Immature natural killer cell (primary cell): ENCODE measurements around the gene GALNTL6. TPM values are rescaled to one million over a fixed set of nuclear protein-coding genes. Genes with fewer than 3 reads are reported as not detected.

Source experiments
- DNase-seq, 3 donors: peaks; one replicate each; pipeline ENCODE4 v3.0.0; 2022; ENCODE audit warnings: mixed read lengths in 1 of 3
- H3K27ac Mint-ChIP-seq, 6 donors: one replicate each; pipeline ENCODE4 v1.8.0; 2020; ENCODE audit warnings: mixed read lengths in 6 of 6, mild to moderate bottlenecking in 5 of 6, inconsistent platforms in 4 of 6, moderate library complexity in 3 of 6
- H3K27me3 Mint-ChIP-seq, 3 donors: one replicate each; pipeline ENCODE4 v1.8.0; 2020 to 2021; ENCODE audit warnings: low read depth in 3 of 3, mild to moderate bottlenecking in 3 of 3, mixed read lengths in 3 of 3, moderate library complexity in 3 of 3, inconsistent platforms in 1 of 3
- H3K36me3 Mint-ChIP-seq, 3 donors: one replicate each; pipeline ENCODE4 v1.8.0; 2020; ENCODE audit warnings: mixed read lengths in 3 of 3, inconsistent platforms in 2 of 3, mild to moderate bottlenecking in 2 of 3
- H3K4me1 Mint-ChIP-seq, 2 donors: one replicate each; pipeline ENCODE4 v1.8.0; 2020; ENCODE audit warnings: inconsistent platforms in 2 of 2, mild to moderate bottlenecking in 2 of 2, mixed read lengths in 2 of 2, moderate library complexity in 1 of 2
- H3K4me3 Mint-ChIP-seq, 5 donors: one replicate each; pipeline ENCODE4 v1.8.0; 2020; ENCODE audit warnings: mild to moderate bottlenecking in 5 of 5, mixed read lengths in 5 of 5, inconsistent platforms in 3 of 5, moderate library complexity in 3 of 5
- H3K9me3 Mint-ChIP-seq, 6 donors: one replicate each; pipeline ENCODE4 v1.8.0; 2020; ENCODE audit warnings: mild to moderate bottlenecking in 6 of 6, mixed read lengths in 6 of 6, inconsistent platforms in 4 of 6, moderate library complexity in 3 of 6
- polyA plus RNA-seq, 3 donors: library from polyadenylated mRNA; unstranded; fragments of 300-500 nt; fragmentation: Illumina TruSeq; gene quantifications; one replicate each; pipeline ENCODE4 v1.2.3, GENCODE V29; 2021

The GALNTL6 gene
- polyA plus RNA-seq, 3 donors from 2014 or later, result not detected

DNA sequence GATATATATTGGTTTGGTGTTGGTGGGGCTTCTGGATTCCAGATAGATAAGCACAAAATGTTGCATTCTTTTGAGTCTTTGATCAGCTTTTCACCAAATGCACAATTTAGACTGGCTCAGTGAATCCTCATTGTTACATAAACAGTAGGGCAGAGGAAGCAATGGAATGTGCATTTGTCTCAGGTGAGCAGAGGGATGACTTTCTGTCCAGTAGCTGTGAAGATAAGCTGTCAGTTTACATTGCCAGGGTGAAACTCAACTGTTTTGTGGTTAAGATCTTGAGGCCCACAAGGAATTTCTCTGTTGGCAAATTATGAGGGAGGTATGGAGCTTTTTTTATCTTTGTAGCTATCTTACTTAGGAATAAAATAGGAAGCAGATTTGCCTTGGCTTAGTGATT is 168.0 kb downstream of the GALNTL6 start:
- Mint-ChIP-seq H3K4me3 (no peak overlapping the region), H3K9me3 (peaks cover 6 to 44% (median 19%) of the 10 kb centered on the region in 6 donors), H3K4me1 (no peaks in the 10 kb centered on the region), H3K27ac (no peak overlapping the region), H3K27me3 (peaks cover 0 to 3% (median 2%) of the 10 kb centered on the region in 3 donors), H3K36me3 (no peaks in the 10 kb centered on the region)
- no peak for DNase-seq

DNA sequence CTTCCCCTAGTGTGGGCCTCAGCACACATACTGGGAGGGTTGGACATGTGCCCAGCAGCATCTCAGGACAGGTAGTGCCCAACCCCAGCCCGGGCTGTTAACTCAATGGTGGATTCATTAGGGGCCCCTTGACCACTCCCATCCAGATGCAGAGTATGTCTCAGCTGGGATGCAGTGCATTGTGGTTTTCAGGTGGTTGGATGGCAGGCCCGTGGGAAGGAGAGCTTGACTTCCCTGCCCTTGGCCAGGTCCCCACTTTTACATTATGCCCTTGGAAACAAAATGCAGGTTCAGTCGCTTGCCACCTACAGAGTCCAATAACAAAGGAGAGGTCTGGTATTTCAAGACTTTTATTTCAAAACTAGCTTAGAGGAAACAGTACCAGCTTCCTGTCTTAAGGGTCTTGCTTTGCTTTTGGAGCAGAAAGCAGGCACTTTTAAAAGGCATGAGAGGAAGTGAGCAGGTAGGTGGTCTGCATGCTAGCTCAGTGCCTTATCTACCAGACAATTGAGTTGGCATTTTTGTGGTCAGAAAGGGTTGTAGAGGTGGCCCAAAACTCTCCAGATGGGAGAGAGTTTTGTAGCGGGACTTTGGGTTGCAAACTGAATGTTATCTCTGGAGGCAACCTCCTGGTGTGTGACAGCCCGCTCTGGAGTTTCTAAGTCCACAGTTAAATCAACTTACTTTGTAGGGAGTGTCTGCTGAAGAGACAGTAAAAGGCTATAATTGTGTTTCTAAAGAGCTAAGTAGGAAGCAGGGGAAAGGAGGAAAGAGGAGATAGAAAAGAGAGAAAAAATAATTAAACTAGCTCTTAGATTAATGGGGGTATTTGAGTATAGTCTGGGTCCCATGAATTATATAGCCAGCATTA is 171.0 kb downstream of the GALNTL6 start:
- DNase-seq, result no peak
- no peak overlapping the region for H3K27ac Mint-ChIP-seq
- H3K4me1 Mint-ChIP-seq, result no peaks in the 10 kb centered on the region
- H3K36me3 Mint-ChIP-seq, result no peaks in the 10 kb centered on the region
- H3K27me3 Mint-ChIP-seq, result peaks cover 2 to 3% (median 2%) of the 10 kb centered on the region in 3 donors
- peaks cover 11 to 57% (median 29%) of the 10 kb centered on the region in 6 donors for H3K9me3 Mint-ChIP-seq
- H3K4me3 Mint-ChIP-seq, result no peak overlapping the region

DNA sequence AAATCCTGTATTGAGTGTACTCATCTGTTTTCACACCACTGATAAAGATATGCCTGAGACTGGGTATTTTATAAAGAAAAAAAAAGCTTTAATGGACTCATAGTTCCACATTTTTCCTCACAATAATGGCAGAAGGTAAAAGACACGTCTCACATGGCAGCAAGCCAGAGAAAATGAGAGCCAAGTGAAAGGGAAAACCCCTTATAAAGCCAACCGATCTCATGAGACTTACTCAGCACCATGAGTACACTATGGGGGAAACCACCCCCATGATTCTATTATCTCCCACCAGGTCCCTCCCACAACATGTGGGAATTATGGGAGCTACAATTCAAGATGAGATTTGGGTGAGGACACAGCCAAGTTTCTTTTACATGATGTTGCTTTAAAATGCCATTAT is 171.9 kb downstream of the GALNTL6 start:
- Mint-ChIP-seq H3K4me3 (no peak overlapping the region), H3K9me3 (peaks cover 13 to 56% (median 28%) of the 10 kb centered on the region in 6 donors), H3K4me1 (no peaks in the 10 kb centered on the region), H3K27ac (no peak overlapping the region), H3K36me3 (no peaks in the 10 kb centered on the region), H3K27me3 (peaks cover 1 to 2% (median 2%) of the 10 kb centered on the region in 3 donors)
- no peak for DNase-seq

DNA sequence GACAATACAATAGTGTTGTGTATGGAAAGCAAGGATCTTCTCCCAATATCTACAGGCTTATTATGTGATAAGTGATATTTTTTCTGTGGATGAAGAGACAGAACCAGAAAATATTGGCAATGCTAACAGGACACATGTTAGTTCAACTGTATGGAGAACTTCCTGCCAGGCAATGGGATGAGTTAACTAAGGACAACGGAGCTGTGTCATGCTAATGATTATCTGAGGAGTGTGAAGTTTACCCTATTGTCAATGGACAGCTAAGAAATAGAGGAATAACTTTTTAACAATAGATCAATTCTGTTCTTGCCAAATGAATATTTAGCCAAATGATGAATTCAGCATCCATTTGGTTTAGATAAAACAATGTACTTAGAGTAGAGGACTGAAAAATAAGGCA is 180.0 kb downstream of the GALNTL6 start:
- no peaks in the 10 kb centered on the region for H3K36me3 Mint-ChIP-seq
- H3K27ac Mint-ChIP-seq, result no peak overlapping the region
- H3K4me3 Mint-ChIP-seq, result no peak overlapping the region
- no peak for DNase-seq
- H3K4me1 Mint-ChIP-seq, result no peaks in the 10 kb centered on the region
- no peaks in the 10 kb centered on the region for H3K27me3 Mint-ChIP-seq
- H3K9me3 Mint-ChIP-seq, result peaks cover 10 to 45% (median 14%) of the 10 kb centered on the region in 6 donors

DNA sequence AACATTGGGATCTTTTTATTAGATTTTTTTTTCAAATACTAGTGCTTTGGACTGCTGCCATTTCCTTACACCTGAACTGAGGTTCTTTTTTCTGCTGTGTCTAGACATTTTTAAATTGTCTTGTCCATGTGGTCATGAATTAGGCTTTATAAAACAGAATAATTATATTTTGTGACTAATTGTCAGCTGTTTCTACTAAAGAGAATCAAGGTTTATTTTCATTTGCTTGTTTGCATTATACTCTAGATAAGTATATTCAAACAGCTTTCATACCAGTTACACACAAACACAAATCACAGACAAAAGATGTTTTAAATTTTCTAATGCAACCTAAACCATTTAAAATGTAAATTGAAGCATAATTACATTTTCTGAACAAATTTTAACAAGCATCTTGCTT is 194.7 kb downstream of the GALNTL6 start:
- Mint-ChIP-seq H3K36me3 (no peaks in the 10 kb centered on the region), H3K27ac (no peak overlapping the region), H3K27me3 (no peaks in the 10 kb centered on the region), H3K4me3 (no peak overlapping the region), H3K4me1 (no peaks in the 10 kb centered on the region), H3K9me3 (peaks cover 0 to 27% (median 9%) of the 10 kb centered on the region in 6 donors)
- DNase-seq, result no peak

DNA sequence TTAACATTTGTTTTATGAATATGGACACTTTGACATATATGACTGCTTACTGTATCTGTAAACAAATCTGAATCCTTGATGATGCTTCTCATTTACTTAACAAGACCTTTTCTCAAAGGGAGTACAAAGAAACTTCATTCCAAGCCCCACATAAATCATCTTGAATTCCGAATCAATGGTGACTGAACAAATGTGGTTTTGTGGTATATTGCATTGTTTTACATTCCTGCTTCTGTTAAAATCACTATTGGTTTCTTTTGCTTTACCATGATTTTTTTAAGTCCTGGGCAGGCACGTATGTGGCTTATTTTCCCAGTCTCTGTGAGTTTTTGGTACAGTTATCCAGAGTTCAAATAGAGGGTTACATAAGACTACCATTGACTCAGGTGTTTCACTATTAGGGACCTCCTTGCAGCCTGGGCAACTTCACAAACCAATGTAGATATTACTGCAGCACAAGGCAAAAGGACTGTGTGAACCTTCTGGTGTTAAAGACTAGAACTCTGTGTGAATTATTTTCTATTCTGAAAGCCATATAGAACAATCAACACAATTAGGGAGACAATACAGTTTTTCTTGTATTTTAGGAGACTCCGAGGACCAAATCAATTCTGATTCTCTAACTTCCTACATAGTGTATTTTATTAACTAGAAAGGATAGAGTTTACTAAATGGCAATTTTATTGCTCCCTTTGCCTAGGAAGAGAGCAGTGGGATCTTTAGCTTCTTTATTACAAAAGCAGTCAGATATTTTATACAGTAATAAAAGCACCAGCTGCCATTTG is 196.4 kb downstream of the GALNTL6 start:
- Mint-ChIP-seq H3K9me3 (peaks cover 4 to 33% (median 12%) of the 10 kb centered on the region in 6 donors), H3K4me1 (no peaks in the 10 kb centered on the region), H3K4me3 (no peak overlapping the region), H3K27me3 (no peaks in the 10 kb centered on the region), H3K27ac (no peak overlapping the region), H3K36me3 (peaks cover 0 to 3% (median 0%) of the 10 kb centered on the region in 3 donors)
- DNase-seq, result no peak

DNA sequence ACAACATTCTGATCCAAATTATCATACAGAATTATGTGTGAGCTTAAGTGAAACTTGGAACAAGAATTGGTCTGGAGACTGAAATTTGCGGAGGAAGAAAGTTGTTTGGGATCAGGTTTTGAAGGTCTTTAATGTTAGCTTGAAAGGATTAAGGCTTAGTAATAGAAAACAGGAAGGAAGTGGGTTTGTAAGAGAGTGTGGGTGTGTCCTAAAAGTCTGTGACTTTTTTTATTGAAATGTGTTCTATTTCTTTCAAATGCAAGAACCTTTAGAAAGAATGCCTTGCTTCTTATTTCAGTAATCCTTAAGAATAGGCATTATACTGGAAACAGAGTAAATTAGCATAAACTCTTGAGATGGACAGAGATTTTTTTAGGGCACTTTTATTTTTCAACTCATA is 198.0 kb downstream of the GALNTL6 start:
- no peak overlapping the region for H3K27ac Mint-ChIP-seq
- DNase-seq, result no peak

DNA sequence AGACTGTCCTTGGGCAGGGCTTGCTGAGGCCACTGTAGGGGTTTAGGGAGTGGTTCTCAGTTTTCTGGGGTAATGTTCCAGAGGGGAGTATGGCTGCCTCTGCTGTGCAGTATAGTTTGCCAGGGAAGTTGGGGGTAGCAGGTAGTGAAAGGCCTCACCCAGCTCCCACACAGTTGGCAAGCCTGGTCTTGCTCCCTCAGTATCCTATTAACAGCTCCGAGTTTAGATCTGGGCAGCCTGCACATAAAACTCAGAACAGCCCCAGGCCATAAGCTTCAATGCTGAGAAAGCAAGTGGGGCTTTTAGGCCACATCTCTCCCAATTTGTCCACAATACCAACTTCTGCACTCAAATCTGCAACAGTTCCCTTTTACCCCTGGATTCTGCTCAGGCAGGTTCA is 205.2 kb downstream of the GALNTL6 start:
- H3K9me3 Mint-ChIP-seq, result peaks cover 10 to 51% (median 26%) of the 10 kb centered on the region in 6 donors
- H3K4me3 Mint-ChIP-seq, result no peak overlapping the region
- peaks cover 0 to 2% (median 0%) of the 10 kb centered on the region in 3 donors for H3K27me3 Mint-ChIP-seq
- no peaks in the 10 kb centered on the region for H3K4me1 Mint-ChIP-seq
- no peak overlapping the region for H3K27ac Mint-ChIP-seq
- DNase-seq, result no peak
- peaks cover 0 to 11% (median 8%) of the 10 kb centered on the region in 3 donors for H3K36me3 Mint-ChIP-seq

More for the DNA sequence above, 198.0 kb downstream of the GALNTL6 start:
- Mint-ChIP-seq H3K9me3 (peaks cover 8 to 35% (median 14%) of the 10 kb centered on the region in 6 donors), H3K36me3 (peaks cover 0 to 7% (median 0%) of the 10 kb centered on the region in 3 donors), H3K27me3 (no peaks in the 10 kb centered on the region), H3K4me3 (no peak overlapping the region), H3K4me1 (no peaks in the 10 kb centered on the region)

DNA sequence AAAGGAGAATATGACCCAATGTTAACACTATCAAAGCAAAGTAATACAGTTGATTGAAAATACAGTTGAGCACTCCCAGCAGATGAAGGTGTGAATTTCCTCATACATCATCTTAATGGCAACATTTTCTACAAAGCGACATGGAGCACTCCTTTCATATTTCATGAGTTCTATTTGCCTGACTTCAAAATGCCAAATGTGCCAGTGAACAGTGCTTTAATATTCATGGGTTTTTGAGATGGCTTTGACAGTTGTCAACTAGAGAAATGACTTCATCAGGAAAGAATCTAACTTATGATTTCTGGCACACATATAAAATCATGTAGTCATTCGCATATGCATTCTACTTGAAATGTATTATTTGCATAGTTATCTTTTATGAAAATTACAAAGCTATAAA is 222.4 kb downstream of the GALNTL6 start:
- Mint-ChIP-seq H3K4me1 (no peaks in the 10 kb centered on the region), H3K9me3 (peaks cover 0 to 25% (median 3%) of the 10 kb centered on the region in 6 donors), H3K36me3 (no peaks in the 10 kb centered on the region), H3K27ac (no peak overlapping the region), H3K27me3 (peaks cover 0 to 2% (median 1%) of the 10 kb centered on the region in 3 donors), H3K4me3 (no peak overlapping the region)
- no peak for DNase-seq

DNA sequence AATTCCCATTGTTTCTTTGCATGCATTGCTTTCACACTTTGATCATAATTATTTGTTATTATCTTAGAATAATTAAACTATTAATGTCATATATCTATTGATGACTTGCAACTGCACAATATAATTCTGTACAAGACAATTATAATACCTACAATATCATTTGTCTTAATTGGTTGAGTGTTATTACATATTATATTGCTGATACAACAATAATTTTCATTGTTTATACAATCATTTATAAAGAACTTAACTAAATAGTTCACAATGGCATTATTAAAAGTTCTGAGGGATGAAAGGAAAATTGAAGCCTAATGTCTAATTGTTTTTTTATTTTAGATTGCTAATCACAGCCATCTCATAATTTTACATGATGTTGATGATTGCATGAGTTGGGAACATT is 227.6 kb downstream of the GALNTL6 start:
- Mint-ChIP-seq H3K27me3 (peaks cover 0 to 2% (median 1%) of the 10 kb centered on the region in 3 donors), H3K4me1 (no peaks in the 10 kb centered on the region), H3K27ac (no peak overlapping the region), H3K4me3 (no peak overlapping the region), H3K36me3 (no peaks in the 10 kb centered on the region), H3K9me3 (peaks cover 0 to 39% (median 3%) of the 10 kb centered on the region in 6 donors)
- DNase-seq, result no peak

DNA sequence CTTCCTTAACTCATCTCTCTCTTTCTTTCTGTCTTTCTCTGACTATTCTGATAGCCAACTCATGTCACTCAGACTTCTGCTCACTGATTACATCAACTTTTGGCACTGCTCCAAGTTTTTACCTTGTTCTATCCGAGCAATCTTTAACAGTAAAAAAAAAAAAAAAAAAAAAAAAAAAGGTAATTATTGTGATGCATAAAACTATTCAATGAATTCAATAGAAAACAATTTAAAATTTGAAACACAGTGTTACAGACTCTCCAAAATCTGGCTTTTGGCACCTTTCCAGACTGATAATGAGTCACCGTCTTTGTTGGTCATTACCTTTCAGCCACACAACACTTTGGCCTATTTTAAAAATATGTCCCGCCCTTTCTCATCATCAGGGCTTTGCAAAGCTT is 229.5 kb downstream of the GALNTL6 start:
- H3K36me3 Mint-ChIP-seq, result no peaks in the 10 kb centered on the region
- no peak overlapping the region for H3K27ac Mint-ChIP-seq
- no peak for DNase-seq
- no peaks in the 10 kb centered on the region for H3K4me1 Mint-ChIP-seq
- H3K9me3 Mint-ChIP-seq, result peaks cover 0 to 40% (median 5%) of the 10 kb centered on the region in 6 donors
- peaks cover 0 to 2% (median 1%) of the 10 kb centered on the region in 3 donors for H3K27me3 Mint-ChIP-seq
- no peak overlapping the region for H3K4me3 Mint-ChIP-seq

DNA sequence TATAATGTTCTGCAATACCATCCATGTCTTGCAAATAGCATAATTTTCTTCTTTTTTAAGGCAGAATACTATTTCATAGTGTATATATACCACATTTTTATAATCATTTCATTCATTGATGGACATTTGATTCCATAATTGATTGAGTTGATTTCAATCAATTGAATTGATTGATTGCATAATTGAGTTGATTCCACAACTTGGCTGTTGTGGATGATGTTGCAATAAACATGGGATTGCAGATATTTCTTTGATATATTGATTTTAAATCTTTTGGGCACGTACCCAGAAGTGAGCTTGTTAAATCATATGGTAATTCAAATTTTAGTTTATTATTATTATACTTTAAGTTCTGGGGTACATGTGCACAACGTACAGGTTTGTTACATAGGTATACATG is 232.8 kb downstream of the GALNTL6 start:
- H3K4me3 Mint-ChIP-seq, result no peak overlapping the region
- no peaks in the 10 kb centered on the region for H3K4me1 Mint-ChIP-seq
- H3K27me3 Mint-ChIP-seq, result no peaks in the 10 kb centered on the region
- no peaks in the 10 kb centered on the region for H3K36me3 Mint-ChIP-seq
- DNase-seq, result no peak
- H3K9me3 Mint-ChIP-seq, result peaks cover 0 to 40% (median 9%) of the 10 kb centered on the region in 6 donors
- no peak overlapping the region for H3K27ac Mint-ChIP-seq

DNA sequence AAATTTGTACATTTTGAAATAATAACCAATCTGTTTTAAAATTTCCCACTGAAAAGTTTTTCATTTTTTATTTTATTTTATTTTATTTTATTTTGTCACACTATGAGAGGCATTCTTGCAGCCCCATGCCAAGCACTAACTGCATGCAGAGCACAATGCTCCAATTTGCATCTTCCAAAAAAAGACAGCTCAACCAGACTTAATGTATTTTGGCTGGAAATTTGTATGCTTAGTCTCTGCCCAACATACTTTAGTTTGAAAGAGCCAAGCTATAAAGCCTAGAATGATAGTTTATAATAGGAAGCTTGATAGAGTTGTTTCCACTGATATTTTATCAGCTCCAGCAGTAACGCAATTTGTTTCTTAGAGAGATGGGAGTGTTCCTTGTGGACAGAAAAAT is 235.5 kb downstream of the GALNTL6 start:
- no peak overlapping the region for H3K27ac Mint-ChIP-seq
- H3K4me3 Mint-ChIP-seq, result no peak overlapping the region
- peaks cover 3 to 39% (median 17%) of the 10 kb centered on the region in 6 donors for H3K9me3 Mint-ChIP-seq
- H3K27me3 Mint-ChIP-seq, result no peaks in the 10 kb centered on the region
- no peaks in the 10 kb centered on the region for H3K4me1 Mint-ChIP-seq
- DNase-seq, result no peak
- H3K36me3 Mint-ChIP-seq, result no peaks in the 10 kb centered on the region

DNA sequence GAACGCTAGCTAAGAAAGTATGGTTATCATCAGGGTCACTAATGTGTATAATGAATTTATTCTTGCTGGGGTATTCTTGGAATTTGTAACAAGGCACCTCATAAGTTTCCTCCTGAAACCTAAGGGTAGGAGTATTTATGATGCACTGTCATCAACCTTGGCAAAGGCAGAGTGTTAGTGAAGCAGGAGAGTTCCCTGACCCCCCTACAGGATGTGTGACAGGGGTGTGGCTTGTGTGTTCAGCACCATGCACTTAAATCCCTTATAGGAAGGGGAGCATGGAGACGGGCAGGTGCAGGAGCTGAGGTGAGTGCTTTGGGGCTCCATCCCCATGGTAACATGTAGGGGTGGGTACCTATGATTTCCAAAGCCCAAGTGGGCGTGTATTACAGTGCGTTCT is 237.7 kb downstream of the GALNTL6 start:
- Mint-ChIP-seq H3K27me3 (no peaks in the 10 kb centered on the region), H3K4me1 (no peaks in the 10 kb centered on the region), H3K4me3 (no peak overlapping the region), H3K27ac (no peak overlapping the region), H3K36me3 (no peaks in the 10 kb centered on the region), H3K9me3 (peaks cover 3 to 39% (median 18%) of the 10 kb centered on the region in 6 donors)
- DNase-seq, result no peak
